NOMO-1 treated with dmso at 0.1 percent for 144 hours (cell line): ENCODE data around the gene POLR2L.

Experiments
- DNase-seq: peaks from one replicate; lab custom pipeline; 2025; ENCODE audit not compliant: unreplicated experiment; lab: John Stamatoyannopoulos, UW

POLR2L gene

GRCh38 chr11:797296-798092 is 44.8 kb downstream of the POLR2L start:
- DNase-seq = peak; percentile 58

- no peak for DNase-seq
Measured at GRCh38 chr11:796565-797295, 45.6 kb downstream of the POLR2L start.

- peak; percentile 84 for DNase-seq
Measured at GRCh38 chr11:795634-796564, 46.4 kb downstream of the POLR2L start.

- DNase-seq = no peak
Measured at GRCh38 chr11:794766-795633, 47.3 kb downstream of the POLR2L start.

GRCh38 chr11:794013-794765 is 48.1 kb downstream of the POLR2L start:
- no peak for DNase-seq

- no peak for DNase-seq
Measured at GRCh38 chr11:793556-793955, 48.8 kb downstream of the POLR2L start.

GRCh38 chr11:792873-793272 is 49.5 kb downstream of the POLR2L start:
- no peak for DNase-seq

GRCh38 chr11:792535-792821 is 49.9 kb downstream of the POLR2L start:
- DNase-seq = no peak

GRCh38 chr11:791658-792534 is 50.4 kb downstream of the POLR2L start:
- no peak for DNase-seq

GRCh38 chr11:790721-791564 is 51.4 kb downstream of the POLR2L start:
- DNase-seq = no peak

- DNase-seq = no peak
Measured at GRCh38 chr11:789943-790342, 52.4 kb downstream of the POLR2L start, which contains the start of gene CEND1. TSS of gene CEND1 (minus strand) at chr11:790090. CDS start at chr11:788576, 1,514 bp downstream.
